Germinal center (tissue), 1 donor: Measurements from ENCODE around the gene RPL36A.

Source experiments
- DNase-seq: peaks from one replicate; pipeline ENCODE4 v3.0.0; 2012; ENCODE audit warnings: mixed read lengths, low spot score

The RPL36A gene

DNA sequence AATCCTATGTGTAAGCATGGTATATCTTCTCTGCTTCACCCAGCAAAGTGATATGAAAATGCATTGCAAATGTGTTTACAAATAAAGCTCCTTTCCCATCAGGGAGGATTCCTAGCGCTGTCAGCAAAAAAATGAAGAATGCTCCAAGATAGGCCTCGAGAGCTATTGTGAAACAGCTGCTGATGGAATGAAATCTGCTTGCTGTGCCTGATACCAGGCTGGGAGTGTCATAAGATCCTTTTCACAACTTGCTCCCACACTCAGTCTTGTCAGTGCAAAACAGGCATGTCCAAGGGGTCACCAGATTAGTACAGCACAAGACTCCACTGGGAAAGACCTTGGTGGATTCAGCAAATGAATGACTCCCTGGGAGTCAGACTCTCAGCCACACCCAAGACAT lies 51.3 kb downstream of the RPL36A start:
- no peak for DNase-seq
